Upper lobe of left lung (tissue), 6 donors: Measurements from ENCODE around the gene FAM83G. TPM values are rescaled to one million over a fixed set of nuclear protein-coding genes. Genes with fewer than 3 reads are reported as not detected.
A peak's percentile ranks its signal among the peaks of the same experiment; 100 is the strongest.

Source experiments
- ATAC-seq, 2 donors: fragments of 200-7000 bp; cut with Tn5 transposase; one replicate each; pipeline ENCODE4 v1.9.1; 2022; ENCODE audit warnings: mild to moderate bottlenecking in 2 of 2, moderate library complexity in 2 of 2; ENCODE audit not compliant: low FRiP score in 2 of 2
- DNase-seq, 2 donors: peaks; one replicate each; pipeline ENCODE4 v3.0.0-alpha.2; 2019 to 2020
- H3K27ac ChIP-seq, 4 donors: fragments of 200-600 bp; sonication (generic); one replicate each; pipeline ENCODE4 v1.5.1; 2016 to 2019
- H3K27me3 ChIP-seq, 4 donors: fragments of 200-600 bp; sonication (generic); one replicate each; pipeline ENCODE4 v1.5.1; 2017 to 2019
- H3K36me3 ChIP-seq, 4 donors: fragments of 200-600 bp; sonication (generic); one replicate each; pipeline ENCODE4 v1.5.1; 2016 to 2019
- H3K4me1 ChIP-seq, 4 donors: fragments of 200-600 bp; sonication (generic); one replicate each; pipeline ENCODE4 v1.5.1; 2018 to 2019
- H3K4me3 ChIP-seq, 4 donors: fragments of 200-600 bp; sonication (generic); one replicate each; pipeline ENCODE4 v1.5.1; 2017 to 2019; ENCODE audit warnings: mild to moderate bottlenecking in 2 of 4, moderate library complexity in 1 of 4
- H3K9me3 ChIP-seq, 4 donors: fragments of 200-600 bp; sonication (generic); one replicate each; pipeline ENCODE4 v1.5.1; 2018 to 2019
- EP300 ChIP-seq, 4 donors: sonication (generic); formaldehyde crosslinking; IDR thresholded peaks; one replicate each; pipeline ENCODE4 v1.5.1; 2017; ENCODE audit warnings: antibody characterized with exemption in 4 of 4, control low read depth in 2 of 4
- POLR2A ChIP-seq, 4 donors: fragments of 450-650 bp; IDR thresholded peaks; one replicate each; pipeline ENCODE4 v1.5.1; 2016 to 2017; ENCODE audit warnings: antibody characterized with exemption in 4 of 4, mild to moderate bottlenecking in 2 of 4
- POLR2AphosphoS5 ChIP-seq, 2 donors: sonication (generic); formaldehyde crosslinking; IDR thresholded peaks; one replicate each; pipeline ENCODE4 v1.5.1; 2017; ENCODE audit warnings: antibody characterized with exemption in 2 of 2
- WGBS, 2 donors: methylation state at CpG; one replicate each; pipeline ENCODE4 v1.1.5; 2017 to 2018; 5-methylcytosine and 5-hydroxymethylcytosine counted together
- total RNA-seq, 6 donors: library from RNA; depleted of rRNA in 4 of 6; stranded (reverse); fragments of >200 nt in 4 of 6; gene quantifications; one replicate each; pipeline versions ENCODE4 v1.1.0 to v1.2.1, GENCODE V29; 2016 to 2021
- TF ChIP-seq, protein P1 (sequence below), 6 experiments: fragments of 450-650 bp in 4 of 6; fragments of 200-600 bp in 2 of 6; sonication (generic) in 2 of 6; IDR thresholded peaks; one replicate each; pipeline ENCODE4 v1.5.1; 2016 to 2019; ENCODE audit warnings: antibody characterized with exemption in 6 of 6
- donor health status: DM: no; HTN: no; CAD: no; lungs with moderate emphysema.
- donor health status: DM: no; HTN: yes; CAD: no; lungs with severe emphysema.

FAM83G gene
- total RNA-seq, 6 donors from 2014 or later = 3.1 to 17.2 (median 11.2) TPM

GRCh38 chr17:18962494-18962815, 42.1 kb downstream of the FAM83G start:
- Histone ChIP-seq H3K27me3 (no peaks in the 10 kb centered on the region), H3K4me1 (peaks cover 0 to 7% (median 1%) of the 10 kb centered on the region in 4 donors), H3K9me3 (no peaks in the 10 kb centered on the region), H3K4me3 (no peak overlapping the region), H3K27ac (no peak overlapping the region), H3K36me3 (no peaks in the 10 kb centered on the region)
- ATAC-seq = no peak
- no peak for TF ChIP-seq EP300 (IDR thresholded peaks at IDR 0.05)
- TF ChIP-seq POLR2A (IDR thresholded peaks at IDR 0.05) = no peak
- TF ChIP-seq, protein P1, sequence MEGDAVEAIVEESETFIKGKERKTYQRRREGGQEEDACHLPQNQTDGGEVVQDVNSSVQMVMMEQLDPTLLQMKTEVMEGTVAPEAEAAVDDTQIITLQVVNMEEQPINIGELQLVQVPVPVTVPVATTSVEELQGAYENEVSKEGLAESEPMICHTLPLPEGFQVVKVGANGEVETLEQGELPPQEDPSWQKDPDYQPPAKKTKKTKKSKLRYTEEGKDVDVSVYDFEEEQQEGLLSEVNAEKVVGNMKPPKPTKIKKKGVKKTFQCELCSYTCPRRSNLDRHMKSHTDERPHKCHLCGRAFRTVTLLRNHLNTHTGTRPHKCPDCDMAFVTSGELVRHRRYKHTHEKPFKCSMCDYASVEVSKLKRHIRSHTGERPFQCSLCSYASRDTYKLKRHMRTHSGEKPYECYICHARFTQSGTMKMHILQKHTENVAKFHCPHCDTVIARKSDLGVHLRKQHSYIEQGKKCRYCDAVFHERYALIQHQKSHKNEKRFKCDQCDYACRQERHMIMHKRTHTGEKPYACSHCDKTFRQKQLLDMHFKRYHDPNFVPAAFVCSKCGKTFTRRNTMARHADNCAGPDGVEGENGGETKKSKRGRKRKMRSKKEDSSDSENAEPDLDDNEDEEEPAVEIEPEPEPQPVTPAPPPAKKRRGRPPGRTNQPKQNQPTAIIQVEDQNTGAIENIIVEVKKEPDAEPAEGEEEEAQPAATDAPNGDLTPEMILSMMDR (IDR thresholded peaks at IDR 0.05) = no peak
- TF ChIP-seq POLR2AphosphoS5 (IDR thresholded peaks at IDR 0.05) = no peak
- DNase-seq = no peak
- WGBS, 2 donors = 82 to 84% methylated on average over 6 of the region's 6 CpGs

DNA sequence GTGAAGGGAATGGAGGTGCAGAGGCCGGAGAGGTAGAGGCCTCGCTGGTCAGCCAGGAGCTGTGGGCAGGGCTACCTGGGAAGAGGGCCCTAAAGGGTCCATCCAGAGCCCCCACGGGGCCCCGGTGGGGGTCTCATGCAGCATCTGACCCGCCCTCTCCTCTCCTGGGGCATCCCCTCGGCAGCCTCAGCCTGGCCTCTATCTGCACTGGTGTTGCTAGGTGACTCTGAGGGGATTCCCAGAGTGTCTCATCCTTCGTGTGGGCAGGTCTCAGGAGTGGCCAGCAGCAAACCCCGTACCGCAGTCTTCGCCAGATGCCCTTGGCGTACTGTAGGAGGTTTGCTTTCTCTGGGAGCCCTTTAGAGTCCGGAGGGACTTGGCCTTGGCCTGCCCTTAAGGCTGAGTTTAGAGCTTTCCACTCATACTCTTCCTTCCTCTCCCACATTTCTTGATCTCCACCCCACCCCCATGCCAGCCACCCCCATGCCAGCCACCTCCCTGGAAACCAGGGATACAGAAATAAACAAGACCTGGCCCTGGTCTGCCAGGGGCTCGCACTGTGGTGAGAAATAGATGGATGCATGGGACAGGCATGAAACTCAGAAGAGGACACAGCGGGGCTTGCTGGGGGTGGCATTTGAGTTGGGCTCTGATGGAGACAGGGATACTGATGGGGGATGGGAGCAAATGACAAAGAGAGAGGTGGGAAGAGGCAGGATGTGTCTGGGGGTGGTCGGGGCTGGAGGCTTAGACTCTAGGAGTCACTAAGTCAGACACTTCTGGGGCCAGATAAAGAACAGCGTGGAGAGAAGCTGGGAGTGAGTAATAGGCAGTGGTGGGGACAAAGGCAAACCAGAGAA, 42.7 kb downstream of the FAM83G start:
- WGBS, 2 donors = 84 to 85% methylated on average over 11 to 16 of the region's 16 CpGs
- H3K36me3 ChIP-seq = no peaks in the 10 kb centered on the region
- no peak for TF ChIP-seq POLR2AphosphoS5 (IDR thresholded peaks at IDR 0.05)
- TF ChIP-seq, protein P1 (IDR thresholded peaks at IDR 0.05) = no peak
- TF ChIP-seq EP300 (IDR thresholded peaks at IDR 0.05) = no peak
- no peak for TF ChIP-seq POLR2A (IDR thresholded peaks at IDR 0.05)
- H3K9me3 ChIP-seq = no peaks in the 10 kb centered on the region
- H3K27me3 ChIP-seq = no peaks in the 10 kb centered on the region
- no peak for DNase-seq
- ATAC-seq = no peak
- H3K4me3 ChIP-seq = no peak overlapping the region
- H3K4me1 ChIP-seq = peaks cover 0 to 7% (median 1%) of the 10 kb centered on the region in 4 donors
- H3K27ac ChIP-seq = no peak overlapping the region

DNA sequence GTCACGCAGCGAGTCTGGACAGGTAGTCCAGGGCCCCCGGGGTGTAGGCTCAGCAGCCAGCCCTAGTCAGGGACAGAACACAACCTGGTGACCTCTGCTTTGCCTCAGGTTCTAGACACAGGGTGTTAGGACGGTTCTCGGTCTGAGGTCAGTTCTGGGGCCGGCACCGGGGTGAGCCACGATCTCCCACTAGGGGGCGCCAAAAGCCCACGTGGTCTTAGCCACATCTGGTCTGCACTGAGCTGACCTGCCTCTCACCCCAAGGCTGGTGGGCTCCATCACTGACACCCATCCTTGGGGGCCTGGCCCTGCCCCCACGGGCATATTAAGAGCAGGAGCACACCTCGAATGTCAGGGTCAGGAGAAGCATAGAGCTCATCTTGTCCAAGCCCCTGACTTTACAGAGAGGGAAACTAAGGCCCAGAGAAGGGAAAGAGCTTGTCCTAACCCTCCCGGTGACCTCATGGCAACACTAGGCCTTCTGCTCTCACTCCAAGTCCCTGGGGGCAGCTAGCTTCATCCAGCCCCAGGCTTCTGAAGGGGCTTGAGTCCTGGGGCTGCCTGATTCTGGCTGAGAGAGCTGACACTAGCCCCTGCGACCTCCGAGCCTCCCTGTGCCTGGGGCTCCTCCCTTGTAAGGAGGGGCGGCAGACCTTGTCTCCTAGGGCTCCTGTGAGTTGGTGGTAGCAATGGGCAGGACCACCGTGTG, 43.6 kb downstream of the FAM83G start:
- H3K36me3 ChIP-seq = no peaks in the 10 kb centered on the region
- H3K27me3 ChIP-seq = no peaks in the 10 kb centered on the region
- no peaks in the 10 kb centered on the region for H3K9me3 ChIP-seq
- no peak for TF ChIP-seq POLR2A (IDR thresholded peaks at IDR 0.05)
- TF ChIP-seq, protein P1 (IDR thresholded peaks at IDR 0.05) = peak; percentile 86 to 95 (median 92)
- WGBS, 2 donors = 39 to 72% methylated on average over 4 to 14 of the region's 17 CpGs
- H3K27ac ChIP-seq = no peak overlapping the region
- ATAC-seq (peak; percentile 75 to 87), DNase-seq (peak; percentile 81 to 93)
- H3K4me3 ChIP-seq = no peak overlapping the region
- peaks cover 0 to 7% (median 1%) of the 10 kb centered on the region in 4 donors for H3K4me1 ChIP-seq

DNA sequence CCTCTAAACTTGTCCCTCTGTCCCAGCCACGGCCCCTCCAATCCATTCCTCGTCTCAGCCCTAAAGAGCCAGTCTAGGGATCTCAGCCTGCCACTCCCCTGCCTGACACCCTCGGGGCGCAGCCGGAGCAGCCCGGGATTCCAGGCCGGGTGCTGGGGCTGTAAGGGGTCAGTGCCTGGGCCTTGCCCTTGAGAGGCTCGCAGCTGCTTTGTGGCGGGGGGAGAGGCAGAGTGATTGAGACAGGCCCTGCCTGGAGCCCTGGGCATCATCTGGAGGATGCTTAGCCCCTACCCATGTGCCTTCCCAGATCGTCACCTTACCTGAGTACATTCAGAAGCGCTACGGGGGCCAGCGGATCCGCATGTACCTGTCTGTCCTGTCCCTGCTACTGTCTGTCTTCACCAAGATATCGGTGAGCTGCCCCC, 44.3 kb downstream of the FAM83G start:
- no peaks in the 10 kb centered on the region for H3K27me3 ChIP-seq

More for the DNA sequence above, 44.3 kb downstream of the FAM83G start:
- Histone ChIP-seq H3K4me1 (peaks cover 0 to 7% (median 1%) of the 10 kb centered on the region in 4 donors), H3K4me3 (no peak overlapping the region), H3K27ac (no peak overlapping the region), H3K36me3 (no peaks in the 10 kb centered on the region), H3K9me3 (no peaks in the 10 kb centered on the region)
- TF ChIP-seq, protein P1 (IDR thresholded peaks at IDR 0.05) = no peak
- TF ChIP-seq POLR2AphosphoS5 (IDR thresholded peaks at IDR 0.05) (no peak), EP300 (IDR thresholded peaks at IDR 0.05) (no peak), POLR2A (IDR thresholded peaks at IDR 0.05) (no peak)
- ATAC-seq (no peak), DNase-seq (no peak)
- 88 to 91% methylated on average over 14 to 15 of the region's 15 CpGs for WGBS, 2 donors
